HEK293 (cell line): ENCODE measurements around the gene ANAPC10.

Experiments
- CTCF ChIA-PET: fragments of 350-600 bp; formaldehyde crosslinking; extraction: SDS; loops from one replicate; lab custom pipeline; 2021; ENCODE audit warnings: antibody characterized with exemption; lab: Yijun Ruan, JAX
- POLR2A ChIA-PET: fragments of 300-600 bp; formaldehyde crosslinking; extraction: SDS; loops from one replicate; lab custom pipeline; 2020; ENCODE audit warnings: antibody characterized with exemption, inconsistent platforms; lab: Yijun Ruan, JAX
- H3K27ac ChIP-seq: fragments of 200-500 bp; sonication (Bioruptor generic); 2 replicates; pipeline ENCODE4 v1.5.1; 2014; ENCODE audit warnings: low read depth, low read length, control low read depth, inconsistent platforms; ENCODE audit errors: extremely low read depth
- H3K36me3 ChIP-seq, 2 experiments: fragments of 200-500 bp in 1 of 2; sonication (Bioruptor generic) in 1 of 2; 1 replicate in 1 of 2; 2 replicates in 1 of 2; pipeline ENCODE4 v1.5.1; 2014 to 2017; ENCODE audit warnings: inconsistent platforms in 2 of 2, low read length in 2 of 2; ENCODE audit not compliant: control insufficient read depth in 2 of 2, insufficient read depth in 1 of 2
- H3K4me1 ChIP-seq: fragments of 200-500 bp; sonication (Bioruptor generic); 2 replicates; pipeline ENCODE4 v1.5.1; 2014; ENCODE audit warnings: mild to moderate bottlenecking, low read length, inconsistent platforms; ENCODE audit not compliant: control insufficient read depth, insufficient read depth
- H3K4me3 ChIP-seq: 2 replicates; pipeline ENCODE4 v1.5.1; 2011; ENCODE audit warnings: low read depth, mild to moderate bottlenecking, control low read depth, low read length, moderate library complexity
- H3K9me3 ChIP-seq: fragments of 200-500 bp; sonication (Bioruptor generic); 2 replicates; pipeline ENCODE4 v1.5.1; 2014; ENCODE audit warnings: low read depth, low read length, inconsistent platforms; ENCODE audit not compliant: control insufficient read depth, insufficient read depth
- HOXD13 ChIP-seq: sonication (generic); formaldehyde crosslinking; IDR thresholded peaks from 2 replicates; pipeline ENCODE4 v1.8.0; 2022; ENCODE audit warnings: missing genetic modification reagents, borderline replicate concordance
- MZF1 ChIP-seq: fragments of 450-650 bp; formaldehyde crosslinking; IDR thresholded peaks from 2 replicates; pipeline ENCODE4 v1.5.1; 2017; ENCODE audit warnings: missing biosample characterization, missing genetic modification characterization, borderline replicate concordance
- PRDM1 ChIP-seq: fragments of 450-650 bp; formaldehyde crosslinking; IDR thresholded peaks from 2 replicates; pipeline ENCODE4; 2016; ENCODE audit warnings: missing biosample characterization, missing genetic modification characterization
- ZFP37 ChIP-seq: fragments of 450-650 bp; formaldehyde crosslinking; IDR thresholded peaks from 2 replicates; pipeline ENCODE4 v1.5.1; 2016; ENCODE audit warnings: missing biosample characterization, missing genetic modification characterization
- ZNF114 ChIP-seq: fragments of 450-650 bp; formaldehyde crosslinking; IDR thresholded peaks from 2 replicates; pipeline ENCODE4 v1.5.0; 2017; ENCODE audit warnings: missing biosample characterization, missing genetic modification characterization
- ZNF184 ChIP-seq: fragments of 450-650 bp; IDR thresholded peaks from 2 replicates; pipeline ENCODE4 v1.5.1; 2018; ENCODE audit warnings: missing biosample characterization, mild to moderate bottlenecking, missing genetic modification characterization
- ZNF341 ChIP-seq: fragments of 450-650 bp; formaldehyde crosslinking; IDR thresholded peaks from 2 replicates; pipeline ENCODE4; 2016; ENCODE audit warnings: low read depth, missing biosample characterization, missing genetic modification characterization
- ZNF530 ChIP-seq: fragments of 450-650 bp; formaldehyde crosslinking; IDR thresholded peaks from 2 replicates; pipeline ENCODE4 v1.5.1; 2016; ENCODE audit warnings: low read depth, missing biosample characterization, missing genetic modification characterization
- ZNF585B ChIP-seq: fragments of 450-650 bp; formaldehyde crosslinking; IDR thresholded peaks from 2 replicates; pipeline ENCODE4 v1.5.1; 2016; ENCODE audit warnings: missing biosample characterization, missing genetic modification characterization
- ZNF654 ChIP-seq: fragments of 450-650 bp; formaldehyde crosslinking; IDR thresholded peaks from 2 replicates; pipeline ENCODE4 v1.5.1; 2016; ENCODE audit warnings: low read depth, missing biosample characterization, missing genetic modification characterization
- ZSCAN16 ChIP-seq: fragments of 450-650 bp; formaldehyde crosslinking; IDR thresholded peaks from 2 replicates; pipeline ENCODE4 v1.5.1; 2016; ENCODE audit warnings: missing biosample characterization, missing genetic modification characterization
- ZSCAN30 ChIP-seq: fragments of 450-650 bp; IDR thresholded peaks from 2 replicates; pipeline ENCODE4 v1.5.1; 2018; ENCODE audit warnings: missing biosample characterization, mild to moderate bottlenecking, missing genetic modification characterization, moderate library complexity
- TF ChIP-seq, protein P1 (sequence below): fragments of 450-650 bp; IDR thresholded peaks from 2 replicates; pipeline ENCODE4 v1.5.1; 2018; ENCODE audit warnings: missing biosample characterization, missing genetic modification characterization
- TF ChIP-seq, protein P2 (sequence below): fragments of 450-650 bp; formaldehyde crosslinking; IDR thresholded peaks from 2 replicates; pipeline ENCODE4 v1.5.1; 2017; ENCODE audit warnings: missing biosample characterization, missing genetic modification characterization
- TF ChIP-seq, protein P3 (sequence below): fragments of 450-650 bp; formaldehyde crosslinking; IDR thresholded peaks from 2 replicates; pipeline ENCODE4 v1.5.1; 2016; ENCODE audit warnings: missing biosample characterization, missing genetic modification characterization, borderline replicate concordance
- TF ChIP-seq, protein P4 (sequence below): fragments of 450-650 bp; formaldehyde crosslinking; IDR thresholded peaks from 2 replicates; pipeline ENCODE4 v1.5.1; 2016; ENCODE audit warnings: missing biosample characterization, missing genetic modification characterization

ANAPC10 gene

DNA sequence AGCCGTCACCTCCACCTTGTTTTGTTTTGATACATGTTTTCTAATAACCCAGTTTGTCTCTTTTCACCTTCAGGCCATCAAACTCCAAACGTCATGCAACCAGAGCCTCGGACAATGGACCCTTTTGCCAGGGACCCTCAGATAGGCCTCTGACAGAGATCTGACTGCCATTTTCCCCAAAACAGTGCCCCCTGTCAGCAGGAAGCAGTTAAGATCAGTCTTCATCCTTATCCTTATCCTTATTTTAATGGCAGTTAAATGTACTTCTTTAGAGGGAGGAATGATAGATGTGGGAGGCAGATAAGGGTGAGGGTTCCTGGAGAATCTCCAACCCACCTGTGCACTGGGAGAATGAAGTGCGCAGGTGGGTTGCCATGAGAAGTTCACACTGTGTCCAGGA lies 135.7 kb downstream of the ANAPC10 start (continued):
- TF ChIP-seq ZNF530 (tag by site-specific recombination) (no peak), ZFP37 (tag by site-specific recombination) (no peak), ZNF184 (tag by site-specific recombination) (no peak), ZNF585B (tag by site-specific recombination) (no peak), ZSCAN16 (tag by site-specific recombination) (no peak)
- TF ChIP-seq, protein P1, sequence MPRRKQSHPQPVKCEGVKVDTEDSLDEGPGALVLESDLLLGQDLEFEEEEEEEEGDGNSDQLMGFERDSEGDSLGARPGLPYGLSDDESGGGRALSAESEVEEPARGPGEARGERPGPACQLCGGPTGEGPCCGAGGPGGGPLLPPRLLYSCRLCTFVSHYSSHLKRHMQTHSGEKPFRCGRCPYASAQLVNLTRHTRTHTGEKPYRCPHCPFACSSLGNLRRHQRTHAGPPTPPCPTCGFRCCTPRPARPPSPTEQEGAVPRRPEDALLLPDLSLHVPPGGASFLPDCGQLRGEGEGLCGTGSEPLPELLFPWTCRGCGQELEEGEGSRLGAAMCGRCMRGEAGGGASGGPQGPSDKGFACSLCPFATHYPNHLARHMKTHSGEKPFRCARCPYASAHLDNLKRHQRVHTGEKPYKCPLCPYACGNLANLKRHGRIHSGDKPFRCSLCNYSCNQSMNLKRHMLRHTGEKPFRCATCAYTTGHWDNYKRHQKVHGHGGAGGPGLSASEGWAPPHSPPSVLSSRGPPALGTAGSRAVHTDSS (tag by site-specific recombination), result no peak
- TF ChIP-seq, all 188 proteins: peak for 0

DNA sequence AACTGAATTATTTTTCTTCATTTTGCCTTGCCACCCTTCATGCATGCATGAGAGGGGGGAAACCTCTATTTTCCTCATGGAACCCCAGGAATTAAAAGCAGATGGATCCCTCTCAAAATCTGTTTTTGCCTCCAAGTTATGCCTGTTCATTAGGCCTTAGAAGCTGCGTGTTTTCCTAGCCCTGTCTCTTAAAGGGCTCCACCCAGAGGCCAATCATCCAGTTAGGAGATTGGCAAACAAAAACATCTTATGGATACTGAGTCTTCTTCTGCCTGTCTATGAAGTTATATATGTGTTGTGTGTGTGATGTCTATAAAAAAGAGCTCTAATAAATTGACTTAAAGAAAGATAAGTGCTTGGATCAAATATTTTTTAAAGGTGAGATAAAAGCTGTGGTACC lies 142.9 kb downstream of the ANAPC10 start:
- H3K4me1 ChIP-seq, result no peaks in the 10 kb centered on the region
- ChIA-PET CTCF (no interaction called here), POLR2A (interaction anchor here (0.6 kb wide), 1 partner anchor 50 kb away, joined by 3 read pairs; no protein-coding TSS in a partner anchor)
- no peaks in the 10 kb centered on the region for H3K36me3 ChIP-seq
- no peak overlapping the region for H3K4me3 ChIP-seq
- H3K9me3 ChIP-seq, result no peaks in the 10 kb centered on the region
- TF ChIP-seq ZNF654 (tag by site-specific recombination) (no peak), ZNF341 (tag by site-specific recombination) (no peak), HOXD13 (CRISPR knock-in tag) (no peak), ZNF114 (tag by site-specific recombination) (no peak)
- TF ChIP-seq, protein P2, sequence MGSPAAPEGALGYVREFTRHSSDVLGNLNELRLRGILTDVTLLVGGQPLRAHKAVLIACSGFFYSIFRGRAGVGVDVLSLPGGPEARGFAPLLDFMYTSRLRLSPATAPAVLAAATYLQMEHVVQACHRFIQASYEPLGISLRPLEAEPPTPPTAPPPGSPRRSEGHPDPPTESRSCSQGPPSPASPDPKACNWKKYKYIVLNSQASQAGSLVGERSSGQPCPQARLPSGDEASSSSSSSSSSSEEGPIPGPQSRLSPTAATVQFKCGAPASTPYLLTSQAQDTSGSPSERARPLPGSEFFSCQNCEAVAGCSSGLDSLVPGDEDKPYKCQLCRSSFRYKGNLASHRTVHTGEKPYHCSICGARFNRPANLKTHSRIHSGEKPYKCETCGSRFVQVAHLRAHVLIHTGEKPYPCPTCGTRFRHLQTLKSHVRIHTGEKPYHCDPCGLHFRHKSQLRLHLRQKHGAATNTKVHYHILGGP, result no peak
- TF ChIP-seq, protein P3, sequence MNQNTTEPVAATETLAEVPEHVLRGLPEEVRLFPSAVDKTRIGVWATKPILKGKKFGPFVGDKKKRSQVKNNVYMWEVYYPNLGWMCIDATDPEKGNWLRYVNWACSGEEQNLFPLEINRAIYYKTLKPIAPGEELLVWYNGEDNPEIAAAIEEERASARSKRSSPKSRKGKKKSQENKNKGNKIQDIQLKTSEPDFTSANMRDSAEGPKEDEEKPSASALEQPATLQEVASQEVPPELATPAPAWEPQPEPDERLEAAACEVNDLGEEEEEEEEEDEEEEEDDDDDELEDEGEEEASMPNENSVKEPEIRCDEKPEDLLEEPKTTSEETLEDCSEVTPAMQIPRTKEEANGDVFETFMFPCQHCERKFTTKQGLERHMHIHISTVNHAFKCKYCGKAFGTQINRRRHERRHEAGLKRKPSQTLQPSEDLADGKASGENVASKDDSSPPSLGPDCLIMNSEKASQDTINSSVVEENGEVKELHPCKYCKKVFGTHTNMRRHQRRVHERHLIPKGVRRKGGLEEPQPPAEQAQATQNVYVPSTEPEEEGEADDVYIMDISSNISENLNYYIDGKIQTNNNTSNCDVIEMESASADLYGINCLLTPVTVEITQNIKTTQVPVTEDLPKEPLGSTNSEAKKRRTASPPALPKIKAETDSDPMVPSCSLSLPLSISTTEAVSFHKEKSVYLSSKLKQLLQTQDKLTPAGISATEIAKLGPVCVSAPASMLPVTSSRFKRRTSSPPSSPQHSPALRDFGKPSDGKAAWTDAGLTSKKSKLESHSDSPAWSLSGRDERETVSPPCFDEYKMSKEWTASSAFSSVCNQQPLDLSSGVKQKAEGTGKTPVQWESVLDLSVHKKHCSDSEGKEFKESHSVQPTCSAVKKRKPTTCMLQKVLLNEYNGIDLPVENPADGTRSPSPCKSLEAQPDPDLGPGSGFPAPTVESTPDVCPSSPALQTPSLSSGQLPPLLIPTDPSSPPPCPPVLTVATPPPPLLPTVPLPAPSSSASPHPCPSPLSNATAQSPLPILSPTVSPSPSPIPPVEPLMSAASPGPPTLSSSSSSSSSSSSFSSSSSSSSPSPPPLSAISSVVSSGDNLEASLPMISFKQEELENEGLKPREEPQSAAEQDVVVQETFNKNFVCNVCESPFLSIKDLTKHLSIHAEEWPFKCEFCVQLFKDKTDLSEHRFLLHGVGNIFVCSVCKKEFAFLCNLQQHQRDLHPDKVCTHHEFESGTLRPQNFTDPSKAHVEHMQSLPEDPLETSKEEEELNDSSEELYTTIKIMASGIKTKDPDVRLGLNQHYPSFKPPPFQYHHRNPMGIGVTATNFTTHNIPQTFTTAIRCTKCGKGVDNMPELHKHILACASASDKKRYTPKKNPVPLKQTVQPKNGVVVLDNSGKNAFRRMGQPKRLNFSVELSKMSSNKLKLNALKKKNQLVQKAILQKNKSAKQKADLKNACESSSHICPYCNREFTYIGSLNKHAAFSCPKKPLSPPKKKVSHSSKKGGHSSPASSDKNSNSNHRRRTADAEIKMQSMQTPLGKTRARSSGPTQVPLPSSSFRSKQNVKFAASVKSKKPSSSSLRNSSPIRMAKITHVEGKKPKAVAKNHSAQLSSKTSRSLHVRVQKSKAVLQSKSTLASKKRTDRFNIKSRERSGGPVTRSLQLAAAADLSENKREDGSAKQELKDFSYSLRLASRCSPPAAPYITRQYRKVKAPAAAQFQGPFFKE (tag by site-specific recombination), result no peak
- TF ChIP-seq, all 188 proteins: peak for 0
- H3K27ac ChIP-seq, result no peak overlapping the region

DNA sequence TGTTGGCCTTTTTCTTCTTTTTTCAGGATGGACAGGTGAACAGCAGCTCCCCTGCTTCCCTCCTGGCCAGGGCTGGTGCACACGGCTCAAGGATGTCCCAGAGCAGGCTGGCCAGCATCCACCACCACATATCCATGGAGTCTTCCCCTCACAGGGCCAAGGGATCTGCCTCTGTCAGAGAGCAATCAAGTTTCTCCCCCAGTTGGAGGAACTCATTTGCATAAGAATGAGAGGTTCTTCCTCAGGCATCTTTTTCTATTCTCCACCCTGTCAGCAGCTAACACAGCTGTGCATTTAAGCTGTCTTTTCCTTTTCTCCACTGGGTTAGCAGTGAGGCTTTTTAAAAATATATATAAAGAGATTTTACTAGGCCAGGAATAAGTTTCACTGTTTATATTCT lies 143.8 kb downstream of the ANAPC10 start:
- no peaks in the 10 kb centered on the region for H3K36me3 ChIP-seq
- no peak overlapping the region for H3K4me3 ChIP-seq
- TF ChIP-seq ZSCAN30 (tag by site-specific recombination), result no peak
- TF ChIP-seq MZF1 (tag by site-specific recombination), result no peak
- TF ChIP-seq, protein P4, sequence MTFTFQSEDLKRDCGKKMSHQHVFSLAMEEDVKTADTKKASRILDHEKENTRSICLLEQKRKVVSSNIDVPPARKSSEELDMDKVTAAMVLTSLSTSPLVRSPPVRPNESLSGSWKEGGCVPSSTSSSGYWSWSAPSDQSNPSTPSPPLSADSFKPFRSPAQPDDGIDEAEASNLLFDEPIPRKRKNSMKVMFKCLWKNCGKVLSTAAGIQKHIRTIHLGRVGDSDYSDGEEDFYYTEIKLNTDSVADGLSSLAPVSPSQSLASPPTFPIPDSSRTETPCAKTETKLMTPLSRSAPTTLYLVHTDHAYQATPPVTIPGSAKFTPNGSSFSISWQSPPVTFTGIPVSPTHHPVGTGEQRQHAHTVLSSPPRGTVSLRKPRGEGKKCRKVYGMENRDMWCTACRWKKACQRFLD (tag by site-specific recombination), result no peak
- TF ChIP-seq PRDM1 (tag by site-specific recombination), result no peak
- no peaks in the 10 kb centered on the region for H3K9me3 ChIP-seq
- ChIA-PET POLR2A (no interaction called here), CTCF (no interaction called here)
- no peaks in the 10 kb centered on the region for H3K4me1 ChIP-seq
- H3K27ac ChIP-seq, result no peak overlapping the region
